CD4-positive, alpha-beta T cell treated with Interleukin-21 for 1 hour (primary cell): ENCODE results near the gene TMEM209.

Experiments
- DNase-seq: peaks from one replicate; pipeline ENCODE4 v3.0.0-alpha.2; 2020

TMEM209 gene

GRCh38 chr7:130118294-130118693 is 86.9 kb downstream of the TMEM209 start:
- no peak for DNase-seq

- DNase-seq: no peak
Measured at GRCh38 chr7:130114776-130115175, 90.4 kb downstream of the TMEM209 start.
